Keratinocyte (primary cell): Measurements from ENCODE around the gene EHD3. TPM values are rescaled to one million over a fixed set of nuclear protein-coding genes. Genes with fewer than 3 reads are reported as not detected.

ENCODE experiments used
- DNase-seq: peaks from one replicate; pipeline ENCODE4 v3.0.0-alpha.2; 2011; ENCODE audit warnings: low read depth, missing footprints, low spot score
- FAIRE-seq: peaks from 2 replicates; lab custom pipeline; 2011; peaks lifted over from hg19 to GRCh38; lab: Jason Lieb, UNC
- H2AFZ ChIP-seq: 2 replicates; pipeline ENCODE4 v1.6.0; 2012; ENCODE audit warnings: low read length, control low read depth, inconsistent platforms; ENCODE audit not compliant: control insufficient read depth
- H3K27ac ChIP-seq: 2 replicates; pipeline ENCODE4 v1.5.1; 2011; ENCODE audit warnings: low read length; ENCODE audit not compliant: control insufficient read depth, insufficient read depth
- H3K27me3 ChIP-seq: 3 replicates; pipeline ENCODE4 v1.6.0; 2011; ENCODE audit warnings: low read length; ENCODE audit not compliant: control insufficient read depth, insufficient read depth; ENCODE audit errors: extremely low read depth
- H3K36me3 ChIP-seq, 2 experiments: 2 replicates in 1 of 2; 3 replicates in 1 of 2; pipeline ENCODE4 v1.5.1; 2011; ENCODE audit warnings: low read length in 2 of 2, mild to moderate bottlenecking in 1 of 2; ENCODE audit not compliant: control insufficient read depth in 2 of 2, insufficient read depth in 2 of 2; ENCODE audit errors: extremely low read depth in 1 of 2
- H3K4me1 ChIP-seq: 3 replicates; pipeline ENCODE4 v1.5.1; 2011; ENCODE audit warnings: low read length; ENCODE audit not compliant: control insufficient read depth, insufficient read depth; ENCODE audit errors: extremely low read depth
- H3K4me2 ChIP-seq: 3 replicates; pipeline ENCODE4 v1.6.0; 2011; ENCODE audit warnings: low read depth, low read length; ENCODE audit not compliant: control insufficient read depth, insufficient read depth; ENCODE audit errors: extremely low read depth
- H3K4me3 ChIP-seq, 3 experiments: fragments of 200-600 bp in 1 of 3; sonication (generic) in 1 of 3; 2 replicates in 2 of 3; 3 replicates in 1 of 3; pipeline ENCODE4 v1.5.1; 2011 to 2016; ENCODE audit warnings: low read length in 3 of 3, mild to moderate bottlenecking in 3 of 3, control low read depth in 2 of 3, inconsistent platforms in 1 of 3, low read depth in 1 of 3, mixed read lengths in 1 of 3, mixed run types in 1 of 3, moderate library complexity in 1 of 3; ENCODE audit not compliant: control insufficient read depth in 2 of 3, insufficient read depth in 2 of 3; ENCODE audit errors: extremely low read depth in 1 of 3
- H3K79me2 ChIP-seq: 2 replicates; pipeline ENCODE4 v1.6.0; 2012; ENCODE audit warnings: low read length; ENCODE audit not compliant: control insufficient read depth, insufficient read depth
- H3K9ac ChIP-seq: 3 replicates; pipeline ENCODE4 v1.6.0; 2011; ENCODE audit warnings: low read length; ENCODE audit not compliant: control insufficient read depth, insufficient read depth; ENCODE audit errors: extremely low read depth
- H3K9me1 ChIP-seq: 3 replicates; pipeline ENCODE4 v1.6.0; 2011; ENCODE audit warnings: low read length; ENCODE audit not compliant: control insufficient read depth, insufficient read depth; ENCODE audit errors: extremely low read depth
- H3K9me3 ChIP-seq: 2 replicates; pipeline ENCODE4 v1.5.1; 2012; ENCODE audit warnings: low read depth, low read length; ENCODE audit not compliant: control insufficient read depth
- H4K20me1 ChIP-seq: 3 replicates; pipeline ENCODE4 v1.6.0; 2011; ENCODE audit warnings: low read length; ENCODE audit not compliant: control insufficient read depth, insufficient read depth; ENCODE audit errors: extremely low read depth
- EZH2 ChIP-seq: IDR thresholded peaks from one replicate; pipeline ENCODE4 v1.6.1; 2012; ENCODE audit warnings: inconsistent platforms, mild to moderate bottlenecking, low read length, moderate library complexity
- dilution Hi-C: fragments of 300-500 bp; cut with MboI; formaldehyde crosslinking; loops from one replicate; pipeline ENCODE4 v1.7.0; 2020; ENCODE audit warnings: low sequenced_read_pairs; ENCODE audit not compliant: extremely low pct_ligation_motif_present
- polyA plus RNA-seq, 5 experiments: library from polyadenylated mRNA; depleted of rRNA in 3 of 5; stranded (reverse) in 3 of 5; stranded (forward) in 1 of 5; unstranded in 1 of 5; fragments of >200 nt; gene quantifications; 1 replicate in 1 of 5; 2 replicates in 3 of 5; 3 replicates in 1 of 5; pipeline versions ENCODE4 v1.2.1 to v1.2.3, GENCODE V29; 2011 to 2012; ENCODE audit warnings: missing spikeins in 2 of 5, low read depth in 1 of 5, low replicate concordance in 1 of 5
- TF ChIP-seq, protein P1 (sequence below), 3 experiments: IDR thresholded peaks in 1 of 3; conservative IDR thresholded peaks in 1 of 3; optimal IDR thresholded peaks in 1 of 3; 2 replicates in 2 of 3; 3 replicates in 1 of 3; pipeline versions ENCODE3 to v1.5.1; 2011; ENCODE audit warnings: low read length in 3 of 3, mild to moderate bottlenecking in 3 of 3, moderate library complexity in 2 of 3, control low read depth in 1 of 3, inconsistent platforms in 1 of 3; ENCODE audit not compliant: insufficient read depth in 2 of 3; ENCODE audit errors: extremely low read depth in 1 of 3

Gene EHD3
- polyA plus RNA-seq, 1 donor (not counting 4 experiments of a cell fraction or from before 2014, with no cell fraction given), result 5.1 TPM

DNA sequence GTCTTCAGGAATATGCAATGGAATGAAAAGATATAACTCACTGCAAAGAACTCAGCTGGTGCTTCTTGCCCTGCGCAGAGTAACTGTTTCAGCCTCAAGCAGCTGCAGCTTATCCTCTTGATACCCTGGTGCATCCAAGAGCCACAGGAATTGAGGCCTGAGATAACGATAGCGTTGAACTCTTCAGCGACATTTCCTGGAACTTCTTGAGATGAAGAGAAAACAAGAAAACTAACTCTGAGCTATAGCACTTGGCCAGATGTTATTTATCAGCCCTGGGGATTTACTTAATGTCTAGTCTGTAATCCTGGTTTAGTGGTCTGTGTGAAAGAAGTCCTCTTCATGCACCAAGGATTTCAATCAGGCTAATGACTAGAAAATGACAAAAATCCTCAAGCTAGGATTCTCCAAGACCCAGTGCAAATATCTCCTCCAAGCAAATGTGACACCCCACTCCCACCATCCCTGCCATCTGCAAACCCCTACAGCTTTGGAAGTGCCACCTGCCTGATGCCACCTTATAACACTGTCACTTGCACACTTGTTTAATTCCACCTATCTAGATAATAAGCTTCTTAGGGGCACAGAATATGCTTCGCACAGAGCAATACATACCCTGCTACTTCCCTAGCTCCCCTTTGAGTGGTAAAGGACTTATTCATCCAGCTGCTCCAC is 40.6 kb downstream of the EHD3 start:
- no peaks in the 10 kb centered on the region for H3K9me1 ChIP-seq
- dilution Hi-C loops, result no loop called here
- no peak for DNase-seq
- no peak overlapping the region for H3K4me3 ChIP-seq
- no peak for TF ChIP-seq EZH2
- TF ChIP-seq, protein P1, sequence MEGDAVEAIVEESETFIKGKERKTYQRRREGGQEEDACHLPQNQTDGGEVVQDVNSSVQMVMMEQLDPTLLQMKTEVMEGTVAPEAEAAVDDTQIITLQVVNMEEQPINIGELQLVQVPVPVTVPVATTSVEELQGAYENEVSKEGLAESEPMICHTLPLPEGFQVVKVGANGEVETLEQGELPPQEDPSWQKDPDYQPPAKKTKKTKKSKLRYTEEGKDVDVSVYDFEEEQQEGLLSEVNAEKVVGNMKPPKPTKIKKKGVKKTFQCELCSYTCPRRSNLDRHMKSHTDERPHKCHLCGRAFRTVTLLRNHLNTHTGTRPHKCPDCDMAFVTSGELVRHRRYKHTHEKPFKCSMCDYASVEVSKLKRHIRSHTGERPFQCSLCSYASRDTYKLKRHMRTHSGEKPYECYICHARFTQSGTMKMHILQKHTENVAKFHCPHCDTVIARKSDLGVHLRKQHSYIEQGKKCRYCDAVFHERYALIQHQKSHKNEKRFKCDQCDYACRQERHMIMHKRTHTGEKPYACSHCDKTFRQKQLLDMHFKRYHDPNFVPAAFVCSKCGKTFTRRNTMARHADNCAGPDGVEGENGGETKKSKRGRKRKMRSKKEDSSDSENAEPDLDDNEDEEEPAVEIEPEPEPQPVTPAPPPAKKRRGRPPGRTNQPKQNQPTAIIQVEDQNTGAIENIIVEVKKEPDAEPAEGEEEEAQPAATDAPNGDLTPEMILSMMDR (optimal IDR thresholded peaks at IDR 0.05 in 1 of 3, IDR thresholded peaks at IDR 0.05 in 1 of 3, conservative IDR thresholded peaks at IDR 0.05 in 1 of 3; ENCODE audit: extremely low read depth in 1 of 3, insufficient read depth in 2 of 3, low read length in 3 of 3), result no peak
- no peaks in the 10 kb centered on the region for H4K20me1 ChIP-seq
- no peak overlapping the region for H2AFZ ChIP-seq
- no peak overlapping the region for H3K4me2 ChIP-seq
- no peak overlapping the region for H3K27ac ChIP-seq
- H3K9ac ChIP-seq, result no peak overlapping the region
- H3K79me2 ChIP-seq, result no peaks in the 10 kb centered on the region
- H3K9me3 ChIP-seq, result no peaks in the 10 kb centered on the region
- H3K36me3 ChIP-seq, result no peaks in the 10 kb centered on the region
- no peaks in the 10 kb centered on the region for H3K27me3 ChIP-seq
- no peak for FAIRE-seq
- no peaks in the 10 kb centered on the region for H3K4me1 ChIP-seq

DNA sequence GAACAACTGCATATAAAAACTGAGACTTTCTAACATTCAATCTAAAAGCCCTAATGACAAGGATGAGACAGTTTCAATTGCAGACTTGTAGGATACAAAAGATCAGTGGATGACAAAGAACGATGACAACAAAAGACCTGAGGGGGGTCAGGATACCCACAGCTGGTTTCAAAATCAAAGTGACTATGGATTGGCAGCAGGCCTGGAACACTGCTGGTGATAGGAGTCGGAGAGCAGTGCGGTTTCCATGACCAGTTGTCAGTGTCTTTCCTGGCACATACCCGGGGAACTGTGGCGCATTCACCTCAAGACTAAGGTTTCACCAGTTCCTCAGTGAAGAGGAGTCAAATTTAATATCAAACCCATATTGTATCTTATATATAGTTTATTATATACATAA is 42.0 kb downstream of the EHD3 start:
- Histone ChIP-seq H4K20me1 (no peaks in the 10 kb centered on the region), H3K9me1 (no peaks in the 10 kb centered on the region), H3K4me1 (no peaks in the 10 kb centered on the region), H3K27ac (no peak overlapping the region), H3K9ac (no peak overlapping the region), H3K79me2 (no peaks in the 10 kb centered on the region), H3K4me3 (no peak overlapping the region), H3K9me3 (no peaks in the 10 kb centered on the region), H3K36me3 (no peaks in the 10 kb centered on the region), H2AFZ (no peak overlapping the region), H3K4me2 (no peak overlapping the region), H3K27me3 (no peaks in the 10 kb centered on the region)
- TF ChIP-seq EZH2, result no peak
- TF ChIP-seq, protein P1 (optimal IDR thresholded peaks at IDR 0.05 in 1 of 3, IDR thresholded peaks at IDR 0.05 in 1 of 3, conservative IDR thresholded peaks at IDR 0.05 in 1 of 3; ENCODE audit: extremely low read depth in 1 of 3, insufficient read depth in 2 of 3, low read length in 3 of 3), result no peak
- no peak for FAIRE-seq
- DNase-seq, result no peak
- dilution Hi-C loops, result no loop called here
